HG02840 (cell line): Measurements from ENCODE around the gene C17orf67.

Source experiments
- ATAC-seq: cut with Tn5 transposase; IDR thresholded peaks from one replicate; pipeline ENCODE4 v1.9.1; 2021; ENCODE audit warnings: mild to moderate bottlenecking, moderate library complexity, moderate number of reproducible peaks; ENCODE audit not compliant: unreplicated experiment, low FRiP score

The C17orf67 gene

GRCh38 chr17:56742601-56743000 is 91.1 kb downstream of the C17orf67 start:
- ATAC-seq, result no peak
